Measurements from ENCODE around the gene FAM136A.
A peak's percentile ranks its signal among the peaks of the same experiment; 100 is the strongest.

Gene FAM136A

GRCh38 chr2:70250434-70250833 is 51.4 kb downstream of the FAM136A start:
- Histone ChIP-seq H3K18ac (ENCODE audit: low read depth in 1 of 2, low read length in 2 of 2) (no peak overlapping the region), H2BK120ac (ENCODE audit: low read depth, low read length) (no peak overlapping the region), H3K79me1 (replicated peaks; ENCODE audit: low read length, poor library complexity, severe bottlenecking) (no peaks in the 10 kb centered on the region), H3K9ac (ENCODE audit: low read length) (no peak overlapping the region), H3K27ac (ENCODE audit: low read length, poor library complexity, severe bottlenecking) (no peak overlapping the region), H3K9me3 (ENCODE audit: control insufficient read depth, low read length) (no peaks in the 10 kb centered on the region), H2AK5ac (ENCODE audit: low read length, severe bottlenecking) (no peak overlapping the region), H2BK15ac (ENCODE audit: low read depth, poor library complexity, severe bottlenecking) (no peak overlapping the region), H2BK5ac (ENCODE audit: low read depth, low read length, poor library complexity, severe bottlenecking) (no peak overlapping the region), H2AFZ (ENCODE audit: low read depth, low read length) (no peak overlapping the region), H3K27me3 (ENCODE audit: control insufficient read depth in 1 of 2, insufficient read depth in 1 of 2, low read length in 2 of 2) (no peaks in the 10 kb centered on the region), H3K4ac (ENCODE audit: low read depth in 1 of 2, low read length in 2 of 2) (no peak overlapping the region), H3K14ac (ENCODE audit: low read length in 2 of 2) (no peak overlapping the region), H3K4me3 (ENCODE audit: insufficient read depth in 1 of 2, low read depth in 1 of 2, low read length in 2 of 2) (no peak overlapping the region), H4K91ac (ENCODE audit: low read length) (no peak overlapping the region), H2BK12ac (ENCODE audit: low read length in 2 of 2) (no peak overlapping the region), H4K8ac (ENCODE audit: low read length) (no peak overlapping the region), H3K4me1 (ENCODE audit: control insufficient read depth, insufficient read depth, low read depth, low read length) (peaks cover 6% of the 10 kb centered on the region), H3K23ac (ENCODE audit: low read length in 2 of 2) (no peak overlapping the region), H3K36me3 (ENCODE audit: control insufficient read depth in 1 of 2, insufficient read depth in 2 of 2, low read depth in 1 of 2, low read length in 2 of 2) (no peaks in the 10 kb centered on the region), H3K4me2 (ENCODE audit: low read length, poor library complexity, severe bottlenecking) (no peak overlapping the region)
- DNase-seq, result no peak
- 95% methylated on average over 13 of the region's 16 CpGs for WGBS

- peak within 1 kb of the TSS in 1 of 2 experiments; percentile 66 for H2BK12ac ChIP-seq (ENCODE audit: low read length in 2 of 2)
- H3K4me1 ChIP-seq (ENCODE audit: control insufficient read depth, insufficient read depth, low read depth, low read length), result peaks cover 8% of the 10 kb centered on the region
- peak; percentile 98 for DNase-seq
- H3K9me3 ChIP-seq (ENCODE audit: control insufficient read depth, low read length), result no peaks in the 10 kb centered on the region
- H2BK120ac ChIP-seq (ENCODE audit: low read depth, low read length), result peak within 1 kb of the TSS; percentile 69
- peak within 1 kb of the TSS; percentile 70 for H3K4me2 ChIP-seq (ENCODE audit: low read length, poor library complexity, severe bottlenecking)
- H3K18ac ChIP-seq (ENCODE audit: low read depth in 1 of 2, low read length in 2 of 2), result peak within 1 kb of the TSS; percentile 88 to 93
- peak within 1 kb of the TSS; percentile 90 for H2BK5ac ChIP-seq (ENCODE audit: low read depth, low read length, poor library complexity, severe bottlenecking)
- H4K91ac ChIP-seq (ENCODE audit: low read length), result peak within 1 kb of the TSS; percentile 74
- H3K4ac ChIP-seq (ENCODE audit: low read depth in 1 of 2, low read length in 2 of 2), result peak within 1 kb of the TSS; percentile 79 to 82
- peak within 1 kb of the TSS in 1 of 2 experiments; percentile 100 for H3K14ac ChIP-seq (ENCODE audit: low read length in 2 of 2)
- H3K79me1 ChIP-seq (replicated peaks; ENCODE audit: low read length, poor library complexity, severe bottlenecking), result no peaks in the 10 kb centered on the region
- H3K27ac ChIP-seq (ENCODE audit: low read length, poor library complexity, severe bottlenecking), result peak within 1 kb of the TSS; percentile 99
- peak within 1 kb of the TSS in 1 of 2 experiments; percentile 96 for H3K23ac ChIP-seq (ENCODE audit: low read length in 2 of 2)
- peak within 1 kb of the TSS; percentile 83 to 98 for H3K4me3 ChIP-seq (ENCODE audit: insufficient read depth in 1 of 2, low read depth in 1 of 2, low read length in 2 of 2)
- peak within 1 kb of the TSS; percentile 94 for H2BK15ac ChIP-seq (ENCODE audit: low read depth, poor library complexity, severe bottlenecking)
- peak within 1 kb of the TSS; percentile 75 for H2AFZ ChIP-seq (ENCODE audit: low read depth, low read length)
- H3K27me3 ChIP-seq (ENCODE audit: control insufficient read depth in 1 of 2, insufficient read depth in 1 of 2, low read length in 2 of 2), result no peaks in the 10 kb centered on the region
- H3K9ac ChIP-seq (ENCODE audit: low read length), result peak within 1 kb of the TSS; percentile 99
- no peaks in the 10 kb centered on the region for H3K36me3 ChIP-seq (ENCODE audit: control insufficient read depth in 1 of 2, insufficient read depth in 2 of 2, low read depth in 1 of 2, low read length in 2 of 2)
- peak within 1 kb of the TSS; percentile 99 for H4K8ac ChIP-seq (ENCODE audit: low read length)
- WGBS, result under 1% methylated on average over 46 of the region's 47 CpGs
- peak within 1 kb of the TSS; percentile 88 for H2AK5ac ChIP-seq (ENCODE audit: low read length, severe bottlenecking)
These were observed 53.6 kb downstream of the FAM136A start, which contains the start of gene TIA1 for GRCh38 chr2:70248181-70248847. TIA1 (minus strand) TSS chr2:70248628; CDS start chr2:70248430, 198 bp downstream.

- under 1% methylated on average over 17 of the region's 20 CpGs for WGBS
These were observed 54.3 kb downstream of the FAM136A start for GRCh38 chr2:70247364-70248180.

More at GRCh38 chr2:70247364-70248180, 54.3 kb downstream of the FAM136A start:
- peaks cover 0 to under 1% of the 10 kb centered on the region in 2 experiments for H3K36me3 ChIP-seq (ENCODE audit: control insufficient read depth in 1 of 2, insufficient read depth in 2 of 2, low read depth in 1 of 2, low read length in 2 of 2)
- H2BK5ac ChIP-seq (ENCODE audit: low read depth, low read length, poor library complexity, severe bottlenecking), result peak overlapping the region; percentile 90
- no peaks in the 10 kb centered on the region for H3K27me3 ChIP-seq (ENCODE audit: control insufficient read depth in 1 of 2, insufficient read depth in 1 of 2, low read length in 2 of 2)
- no peak overlapping the region for H2BK12ac ChIP-seq (ENCODE audit: low read length in 2 of 2)
- no peak overlapping the region for H2BK15ac ChIP-seq (ENCODE audit: low read depth, poor library complexity, severe bottlenecking)
- H3K18ac ChIP-seq (ENCODE audit: low read depth in 1 of 2, low read length in 2 of 2), result peak overlapping the region; percentile 88 to 93
- H3K9me3 ChIP-seq (ENCODE audit: control insufficient read depth, low read length), result no peaks in the 10 kb centered on the region
- peak overlapping the region; percentile 99 for H3K9ac ChIP-seq (ENCODE audit: low read length)
- H4K91ac ChIP-seq (ENCODE audit: low read length), result peak overlapping the region; percentile 74
- peak overlapping the region in 1 of 2 experiments; percentile 100 for H3K14ac ChIP-seq (ENCODE audit: low read length in 2 of 2)
- H3K4me2 ChIP-seq (ENCODE audit: low read length, poor library complexity, severe bottlenecking), result peak overlapping the region; percentile 57
- H2AFZ ChIP-seq (ENCODE audit: low read depth, low read length), result no peak overlapping the region
- peak; percentile 18 for DNase-seq
- no peaks in the 10 kb centered on the region for H3K79me1 ChIP-seq (replicated peaks; ENCODE audit: low read length, poor library complexity, severe bottlenecking)
- H3K4me1 ChIP-seq (ENCODE audit: control insufficient read depth, insufficient read depth, low read depth, low read length), result peaks cover 12% of the 10 kb centered on the region
- peak overlapping the region; percentile 88 for H2AK5ac ChIP-seq (ENCODE audit: low read length, severe bottlenecking)
- H3K4ac ChIP-seq (ENCODE audit: low read depth in 1 of 2, low read length in 2 of 2), result peak overlapping the region; percentile 79 to 82
- H3K23ac ChIP-seq (ENCODE audit: low read length in 2 of 2), result no peak overlapping the region
- peak overlapping the region; percentile 69 for H2BK120ac ChIP-seq (ENCODE audit: low read depth, low read length)
- H3K4me3 ChIP-seq (ENCODE audit: insufficient read depth in 1 of 2, low read depth in 1 of 2, low read length in 2 of 2), result peak overlapping the region; percentile 83 to 98
- H4K8ac ChIP-seq (ENCODE audit: low read length), result peak overlapping the region; percentile 99
- H3K27ac ChIP-seq (ENCODE audit: low read length, poor library complexity, severe bottlenecking), result peak overlapping the region; percentile 96
